SK-N-MC (cell line): ENCODE results near the gene DMBT1.
"Not testable (repeated sequence)": the region's sequence is repeated elsewhere in the genome, so short reads cannot be mapped to it uniquely, and the experiment has no call there.

Source experiments
- DNase-seq: peaks from one replicate; pipeline ENCODE4 v3.0.0-alpha.2; 2011; ENCODE audit warnings: low read depth, low spot score
- H3K27ac ChIP-seq: fragments of 200-600 bp; sonication (generic); 2 replicates; pipeline ENCODE4 v1.5.1; 2016; ENCODE audit warnings: mixed run types
- H3K36me3 ChIP-seq: fragments of 200-600 bp; sonication (generic); 2 replicates; pipeline ENCODE4 v1.6.1; 2017; ENCODE audit warnings: antibody characterized with exemption, low read length, mixed read lengths; ENCODE audit not compliant: insufficient read depth
- H3K4me3 ChIP-seq: fragments of 200-600 bp; sonication (generic); 2 replicates; pipeline ENCODE4 v1.5.1; 2016
- H3K9ac ChIP-seq: fragments of 200-600 bp; sonication (generic); 2 replicates; pipeline ENCODE4 v1.8.0; 2017; ENCODE audit warnings: mixed run types, mixed read lengths; ENCODE audit not compliant: insufficient read length
- H3K9me3 ChIP-seq: fragments of 200-600 bp; sonication (generic); 2 replicates; pipeline ENCODE4 v1.6.1; 2017; ENCODE audit warnings: low read depth, mild to moderate bottlenecking, antibody characterized with exemption, low read length, moderate library complexity, mixed read lengths
- EZH2 ChIP-seq: fragments of 200-600 bp; sonication (generic); IDR thresholded peaks from one replicate; pipeline ENCODE4 v1.6.1; 2017; ENCODE audit warnings: antibody characterized with exemption
- FOXP2 ChIP-seq: optimal IDR thresholded peaks from 2 replicates; pipeline ENCODE3; 2011; ENCODE audit warnings: mild to moderate bottlenecking, moderate library complexity; ENCODE audit not compliant: insufficient read depth; ENCODE audit errors: extremely low read length, control extremely low read depth
- POLR2AphosphoS5 ChIP-seq: IDR thresholded peaks from 2 replicates; pipeline ENCODE4 v1.6.1; 2012; ENCODE audit warnings: mild to moderate bottlenecking, low read depth, low read length, borderline replicate concordance

Gene DMBT1

GRCh38 chr10:122577311-122577885, 16.8 kb downstream of the DMBT1 start:
- no peaks in the 10 kb centered on the region for H3K9me3 ChIP-seq
- no peak overlapping the region for H3K27ac ChIP-seq
- no peak overlapping the region for H3K4me3 ChIP-seq
- no peak for DNase-seq
- no peak for TF ChIP-seq FOXP2
- H3K9ac ChIP-seq = no peak overlapping the region
- H3K36me3 ChIP-seq = no peaks in the 10 kb centered on the region

GRCh38 chr10:122586070-122586469, 25.5 kb downstream of the DMBT1 start:
- not testable (repeated sequence) for H3K9ac ChIP-seq, H3K27ac ChIP-seq, H3K4me3 ChIP-seq, H3K9me3 ChIP-seq, H3K36me3 ChIP-seq, DNase-seq

GRCh38 chr10:122587098-122587760, 26.7 kb downstream of the DMBT1 start:
- Histone ChIP-seq H3K27ac (no peak overlapping the region), H3K4me3 (no peak overlapping the region), H3K36me3 (no peaks in the 10 kb centered on the region), H3K9me3 (no peaks in the 10 kb centered on the region), H3K9ac (no peak overlapping the region)
- TF ChIP-seq FOXP2 (no peak), POLR2AphosphoS5 (no peak), EZH2 (no peak)
- no peak for DNase-seq

DNA sequence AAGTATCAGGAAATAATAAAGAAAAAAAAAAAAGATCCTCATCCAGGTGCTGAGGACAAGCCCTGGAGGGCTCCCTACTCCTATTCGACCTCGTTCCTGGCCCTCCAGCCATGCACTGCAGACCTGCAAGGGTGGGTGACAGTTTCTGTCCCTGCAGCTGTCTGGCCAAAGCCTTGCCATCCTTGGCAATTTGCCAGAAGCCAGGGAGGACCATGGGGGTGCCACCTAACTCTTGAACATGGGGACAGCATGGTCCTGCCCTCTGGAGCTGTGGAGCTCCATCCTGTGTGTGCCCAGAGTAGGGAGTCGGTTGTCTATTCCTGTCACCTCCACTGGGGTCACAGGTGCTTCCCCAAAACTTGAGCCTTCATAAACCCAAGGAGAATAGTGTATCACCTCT, 27.8 kb downstream of the DMBT1 start:
- no peak for TF ChIP-seq EZH2
- TF ChIP-seq FOXP2 = no peak
- TF ChIP-seq POLR2AphosphoS5 = no peak
- DNase-seq = no peak
- H3K27ac ChIP-seq = no peak overlapping the region
- H3K4me3 ChIP-seq = no peak overlapping the region
- no peaks in the 10 kb centered on the region for H3K36me3 ChIP-seq
- H3K9ac ChIP-seq = no peak overlapping the region
- no peaks in the 10 kb centered on the region for H3K9me3 ChIP-seq

GRCh38 chr10:122590153-122590552, 29.6 kb downstream of the DMBT1 start:
- no peak overlapping the region for H3K9ac ChIP-seq
- H3K36me3 ChIP-seq = no peaks in the 10 kb centered on the region
- DNase-seq = no peak
- H3K4me3 ChIP-seq = no peak overlapping the region
- H3K9me3 ChIP-seq = no peaks in the 10 kb centered on the region
- no peak overlapping the region for H3K27ac ChIP-seq
- TF ChIP-seq FOXP2 = no peak
- TF ChIP-seq EZH2 = no peak

GRCh38 chr10:122591736-122592135, 31.2 kb downstream of the DMBT1 start:
- DNase-seq = no peak
- no peak overlapping the region for H3K27ac ChIP-seq
- TF ChIP-seq FOXP2 = no peak
- TF ChIP-seq POLR2AphosphoS5 = no peak
- TF ChIP-seq EZH2 = no peak
- no peak overlapping the region for H3K9ac ChIP-seq
- no peak overlapping the region for H3K4me3 ChIP-seq
- no peaks in the 10 kb centered on the region for H3K36me3 ChIP-seq
- H3K9me3 ChIP-seq = no peaks in the 10 kb centered on the region

GRCh38 chr10:122592161-122592560, 31.6 kb downstream of the DMBT1 start:
- Histone ChIP-seq H3K9ac (no peak overlapping the region), H3K36me3 (no peaks in the 10 kb centered on the region), H3K27ac (no peak overlapping the region), H3K9me3 (no peaks in the 10 kb centered on the region), H3K4me3 (no peak overlapping the region)
- TF ChIP-seq POLR2AphosphoS5 (no peak), EZH2 (no peak), FOXP2 (no peak)
- no peak for DNase-seq

DNA sequence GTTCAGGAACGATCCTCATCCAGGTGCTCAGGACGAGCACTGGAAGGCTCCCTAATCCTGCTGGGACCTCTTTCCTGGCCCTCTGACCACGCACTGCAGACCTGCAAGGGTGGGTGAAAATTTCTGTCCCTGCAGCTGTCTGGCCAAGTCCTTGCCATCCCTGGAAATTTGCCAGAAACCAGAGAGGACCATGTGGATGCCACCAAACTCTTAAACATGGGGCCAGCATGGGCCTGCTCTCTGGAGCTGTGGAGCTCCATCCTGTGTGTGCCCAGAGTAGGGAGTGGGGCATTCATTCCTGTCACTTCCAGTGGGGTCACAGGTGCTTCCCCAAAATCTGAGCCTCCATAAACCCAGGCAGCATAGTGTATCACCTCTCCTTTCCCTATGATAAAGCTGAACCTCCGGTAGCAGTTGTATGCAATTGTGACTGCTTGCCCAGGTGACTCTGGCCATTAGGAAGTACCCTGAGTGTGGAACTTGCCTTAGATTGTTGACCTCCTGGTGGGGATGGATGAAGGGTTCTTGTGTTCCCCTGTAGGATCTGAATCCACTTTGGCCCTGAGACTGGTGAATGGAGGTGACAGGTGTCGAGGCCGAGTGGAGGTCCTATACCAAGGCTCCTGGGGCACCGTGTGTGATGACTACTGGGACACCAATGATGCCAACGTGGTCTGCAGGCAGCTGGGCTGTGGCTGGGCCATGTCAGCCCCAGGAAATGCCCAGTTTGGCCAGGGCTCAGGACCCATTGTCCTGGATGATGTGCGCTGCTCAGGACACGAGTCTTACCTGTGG, 57.1 kb downstream of the DMBT1 start:
- no peak for DNase-seq
- TF ChIP-seq POLR2AphosphoS5 (no peak), EZH2 (no peak), FOXP2 (no peak)
- no peak overlapping the region for H3K27ac ChIP-seq
- H3K36me3 ChIP-seq = no peaks in the 10 kb centered on the region
- H3K9ac ChIP-seq = no peak overlapping the region
- no peaks in the 10 kb centered on the region for H3K9me3 ChIP-seq
- no peak overlapping the region for H3K4me3 ChIP-seq
